Measurements from ENCODE around the gene THSD4.
A peak's percentile ranks its signal among the peaks of the same experiment; 100 is the strongest.

The THSD4 gene

DNA sequence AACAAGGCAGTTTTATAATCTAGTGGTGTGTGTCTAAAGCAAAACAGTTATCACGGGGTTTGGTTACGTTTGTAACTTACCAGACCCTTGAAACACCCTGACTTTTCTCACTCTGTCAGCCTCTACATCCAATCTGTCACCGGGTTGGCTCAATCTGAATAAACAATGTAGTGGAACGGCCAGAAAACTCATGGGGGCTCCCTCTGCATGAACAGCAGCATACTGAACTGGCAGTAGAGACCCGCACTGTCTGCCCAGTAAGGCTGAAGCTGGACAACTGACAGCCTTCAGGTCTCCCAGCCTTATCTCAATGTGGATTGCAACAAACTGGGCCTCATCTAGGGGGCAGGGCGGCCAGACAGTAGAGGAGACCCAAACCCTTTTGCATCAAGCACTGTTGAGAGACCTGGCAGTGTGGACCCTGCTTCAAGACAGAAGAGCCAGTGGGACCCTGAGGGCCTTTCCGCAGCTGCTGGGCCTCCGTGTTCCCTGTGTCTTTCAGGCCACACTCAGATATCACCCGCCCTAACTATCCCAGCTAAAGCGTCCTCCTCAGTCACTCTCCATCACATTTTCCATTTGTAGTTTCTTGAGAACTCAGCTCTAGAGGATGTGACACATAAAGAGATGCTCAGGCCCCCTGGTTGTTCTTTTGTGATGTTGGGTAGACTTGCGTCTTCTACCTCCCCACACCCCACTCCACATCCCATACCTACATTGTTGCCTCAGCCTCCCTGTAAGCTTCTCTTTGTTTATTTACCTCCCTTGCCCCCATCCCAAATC lies 513.9 kb downstream of the THSD4 start:
- no peak for DNase-seq (ENCODE audit: low spot score)

GRCh38 chr15:71629781-71630474 lies 514.7 kb downstream of the THSD4 start:
- DNase-seq (ENCODE audit: low spot score), result no peak

DNA sequence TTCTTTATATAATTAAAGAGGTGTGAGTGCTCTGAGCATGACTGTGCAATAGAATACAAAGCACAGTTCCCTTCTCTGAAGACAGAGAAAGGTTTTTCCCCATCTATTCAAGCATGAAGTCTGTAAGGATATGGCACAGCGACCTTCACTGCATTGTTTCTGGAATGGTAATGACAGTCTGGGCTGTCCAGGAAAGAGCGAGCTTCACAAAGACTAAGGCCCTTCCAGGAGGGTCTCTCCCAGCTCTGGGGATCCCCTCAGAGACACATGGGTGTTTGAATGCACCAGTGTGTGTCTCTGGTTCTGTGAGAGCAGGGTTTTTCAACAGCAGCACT lies 515.2 kb downstream of the THSD4 start:
- no peak for DNase-seq (ENCODE audit: low spot score)

DNA sequence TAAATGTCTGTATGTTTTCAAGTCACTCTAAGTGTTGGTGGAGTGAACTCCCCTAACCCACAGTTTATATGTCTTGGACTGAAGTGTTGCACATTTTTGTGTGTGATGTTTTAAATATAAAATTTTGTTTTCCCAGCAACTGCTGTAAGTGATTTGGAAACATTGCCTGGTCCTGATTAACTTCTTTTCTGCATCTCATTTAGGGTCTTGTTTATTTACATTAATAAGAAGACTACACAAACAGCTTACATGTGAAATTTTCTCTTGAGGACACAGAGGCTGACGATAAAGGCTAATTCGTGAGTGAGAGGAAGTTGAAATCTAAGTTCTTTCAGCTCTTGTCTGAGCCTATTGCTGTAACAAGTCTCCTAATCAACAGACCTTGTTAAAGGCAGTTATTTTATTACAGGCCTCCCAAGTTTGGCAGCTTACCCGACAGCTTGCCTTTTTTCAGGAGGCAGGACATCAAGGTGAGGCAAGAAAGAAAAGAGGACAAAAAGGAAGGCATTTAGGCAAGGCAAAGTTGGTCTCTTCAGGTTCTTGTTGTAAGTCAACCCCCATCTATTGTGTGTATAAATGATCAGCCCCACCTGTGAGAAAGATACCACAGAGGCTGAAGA lies 517.4 kb downstream of the THSD4 start:
- no peak for DNase-seq (ENCODE audit: low spot score)

DNA sequence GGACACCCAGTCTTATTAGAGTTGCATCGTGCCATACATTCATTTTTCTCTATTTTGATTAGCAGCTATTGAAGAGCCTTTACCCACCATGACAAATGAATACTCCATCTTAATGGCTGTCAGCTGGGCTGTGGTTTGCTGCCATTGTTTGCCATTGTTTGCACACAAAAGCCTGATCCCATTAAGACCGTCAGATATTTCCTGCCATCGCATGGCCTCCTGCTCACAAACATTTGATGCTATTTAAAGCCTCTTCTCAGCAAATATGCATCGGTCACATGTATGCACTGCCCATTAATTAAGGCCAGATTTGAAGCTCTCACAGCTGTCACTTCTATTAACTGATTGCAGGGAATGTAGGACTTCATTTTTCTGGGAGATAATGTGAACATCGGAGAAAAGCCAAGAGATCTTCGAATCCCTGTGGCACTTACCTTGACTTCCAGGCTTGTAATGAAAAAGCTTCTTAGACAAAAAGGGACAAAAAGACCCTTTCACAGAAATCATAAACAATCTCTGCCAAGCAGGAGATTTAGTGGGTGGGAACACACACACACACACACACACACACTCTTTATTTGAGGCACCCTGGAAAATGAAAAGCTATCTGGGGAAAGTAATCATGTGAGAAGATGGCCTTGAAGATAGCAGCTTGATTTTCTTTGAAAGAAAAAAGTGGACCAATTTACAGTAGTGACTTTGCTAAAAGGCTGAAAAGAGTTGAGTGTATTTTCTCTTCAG lies 519.7 kb downstream of the THSD4 start:
- no peak for DNase-seq (ENCODE audit: low spot score)

DNA sequence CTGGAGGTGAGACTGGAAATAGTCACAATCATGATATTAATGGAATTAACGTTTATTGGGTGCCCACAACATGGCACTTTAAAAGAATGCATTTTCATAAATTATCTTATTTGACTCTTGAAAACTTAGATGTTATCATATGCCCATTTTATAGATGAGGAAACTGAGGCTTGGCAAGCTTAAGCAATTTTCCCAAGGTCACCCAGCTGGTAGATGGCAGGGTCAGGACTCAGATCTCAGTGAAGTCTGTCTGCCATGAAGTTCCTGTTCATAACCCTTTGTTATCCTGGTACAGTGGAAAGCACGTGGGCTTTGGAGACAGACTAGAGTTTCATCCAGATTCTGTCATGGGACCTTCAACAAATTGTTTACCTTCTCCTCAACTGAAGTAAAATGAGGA lies 520.5 kb downstream of the THSD4 start:
- no peak for DNase-seq (ENCODE audit: low spot score)

DNA sequence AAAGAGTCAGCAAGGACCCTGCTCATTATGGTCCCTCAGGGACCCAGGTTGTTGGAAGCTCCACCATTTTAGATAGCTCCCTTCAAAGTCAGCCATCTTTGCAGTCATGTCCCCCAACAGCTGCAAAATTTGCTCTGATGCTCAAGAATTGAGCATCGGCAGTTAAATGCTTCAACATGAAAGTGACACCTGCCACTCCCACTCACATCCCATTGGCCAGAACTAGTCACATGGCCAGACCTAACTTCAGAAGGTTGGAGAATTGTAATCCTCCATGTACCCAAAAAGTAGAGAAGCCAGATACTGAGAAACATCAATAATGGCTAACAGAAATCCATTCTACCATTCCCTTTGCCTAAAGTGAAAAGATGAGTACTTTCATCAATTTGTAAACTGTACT lies 523.6 kb downstream of the THSD4 start:
- DNase-seq (ENCODE audit: low spot score), result no peak

DNA sequence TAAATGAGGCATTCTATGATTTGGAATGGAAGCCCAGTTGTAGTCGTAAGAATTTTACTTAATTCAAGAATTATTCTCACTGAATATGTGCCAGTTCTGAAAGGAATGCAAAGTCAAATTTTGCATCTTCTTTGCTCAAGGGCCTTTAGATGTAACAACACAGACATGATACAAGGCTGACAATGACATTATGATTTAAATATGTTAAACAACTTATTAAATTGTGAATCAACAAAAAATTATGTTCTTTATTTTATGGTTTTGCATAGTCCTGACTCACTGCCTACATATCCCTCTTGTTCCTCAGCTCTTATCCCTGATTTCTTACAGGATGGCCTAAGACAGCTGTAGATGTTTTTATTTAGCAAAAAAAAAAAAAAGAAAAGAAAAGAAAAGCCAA lies 524.2 kb downstream of the THSD4 start:
- DNase-seq (ENCODE audit: low spot score), result no peak

- no peak for DNase-seq (ENCODE audit: low spot score)
Measured at GRCh38 chr15:71643918-71644317, 528.6 kb downstream of the THSD4 start.

GRCh38 chr15:71646767-71647486 lies 531.7 kb downstream of the THSD4 start:
- no peak for DNase-seq (ENCODE audit: low spot score)

GRCh38 chr15:71647487-71647808 lies 532.2 kb downstream of the THSD4 start:
- DNase-seq (ENCODE audit: low spot score), result no peak

DNA sequence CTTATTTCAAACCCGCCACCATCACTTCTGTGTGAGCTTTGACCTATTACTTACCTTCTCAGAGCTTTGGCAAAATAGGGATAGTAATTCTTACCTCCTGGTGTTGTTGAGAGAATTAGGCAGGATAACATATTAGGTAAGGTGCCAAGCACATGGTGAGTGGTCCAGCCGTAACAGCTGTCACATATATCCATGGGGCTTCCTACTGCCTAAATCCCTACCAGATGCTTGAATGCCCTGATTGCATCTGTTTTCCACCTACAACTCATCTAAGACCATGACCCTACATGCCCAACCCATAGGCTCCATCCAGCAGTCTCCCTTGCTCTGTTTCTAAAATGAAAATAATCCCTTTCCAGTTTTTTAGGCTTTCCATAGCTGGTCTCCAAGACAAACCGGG lies 532.8 kb downstream of the THSD4 start:
- no peak for DNase-seq (ENCODE audit: low spot score)

- no peak for DNase-seq (ENCODE audit: low spot score)
Measured at GRCh38 chr15:71649894-71650293, 534.6 kb downstream of the THSD4 start.

DNA sequence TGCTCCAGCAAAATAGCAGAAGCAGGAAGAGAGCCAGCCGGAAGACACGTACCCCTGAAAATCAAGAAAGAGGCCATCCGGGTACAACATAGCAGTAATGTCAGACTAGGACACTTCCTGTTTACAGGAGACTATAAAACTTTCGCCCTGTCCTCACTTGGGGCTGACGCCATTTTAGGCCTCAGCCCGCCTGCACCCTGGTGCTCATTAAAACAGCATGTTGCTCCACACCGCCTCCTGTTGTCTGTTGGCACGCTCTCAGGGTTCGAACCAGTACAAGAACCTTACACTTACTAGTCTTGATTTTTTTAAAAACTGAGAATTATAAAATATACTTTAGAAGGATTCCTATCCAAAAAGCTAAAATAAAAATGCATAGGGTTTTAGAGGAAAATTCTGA lies 535.3 kb downstream of the THSD4 start:
- no peak for DNase-seq (ENCODE audit: low spot score)

DNA sequence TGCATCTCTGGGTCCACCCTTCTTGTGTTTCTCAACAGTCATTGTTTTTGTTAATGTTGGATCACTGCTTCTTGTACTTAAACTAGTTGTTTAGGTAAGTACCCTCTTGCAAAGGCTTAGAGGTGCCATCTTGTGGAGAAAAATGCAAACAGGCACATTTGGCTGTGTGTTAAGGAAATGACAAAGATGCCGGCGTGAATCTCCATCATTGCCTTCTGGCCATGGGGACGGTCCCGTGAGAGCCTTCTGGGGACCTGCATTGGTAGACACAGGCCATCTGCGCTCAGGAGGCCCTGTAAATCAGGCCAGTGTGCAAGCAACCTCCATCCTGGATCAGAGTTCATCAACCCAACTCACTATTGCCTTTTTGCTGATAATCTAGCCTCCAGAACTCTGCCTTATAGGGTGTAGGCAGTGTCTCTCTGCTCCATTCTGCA lies 536.5 kb downstream of the THSD4 start:
- peak; percentile 49 for DNase-seq (ENCODE audit: low spot score)

DNA sequence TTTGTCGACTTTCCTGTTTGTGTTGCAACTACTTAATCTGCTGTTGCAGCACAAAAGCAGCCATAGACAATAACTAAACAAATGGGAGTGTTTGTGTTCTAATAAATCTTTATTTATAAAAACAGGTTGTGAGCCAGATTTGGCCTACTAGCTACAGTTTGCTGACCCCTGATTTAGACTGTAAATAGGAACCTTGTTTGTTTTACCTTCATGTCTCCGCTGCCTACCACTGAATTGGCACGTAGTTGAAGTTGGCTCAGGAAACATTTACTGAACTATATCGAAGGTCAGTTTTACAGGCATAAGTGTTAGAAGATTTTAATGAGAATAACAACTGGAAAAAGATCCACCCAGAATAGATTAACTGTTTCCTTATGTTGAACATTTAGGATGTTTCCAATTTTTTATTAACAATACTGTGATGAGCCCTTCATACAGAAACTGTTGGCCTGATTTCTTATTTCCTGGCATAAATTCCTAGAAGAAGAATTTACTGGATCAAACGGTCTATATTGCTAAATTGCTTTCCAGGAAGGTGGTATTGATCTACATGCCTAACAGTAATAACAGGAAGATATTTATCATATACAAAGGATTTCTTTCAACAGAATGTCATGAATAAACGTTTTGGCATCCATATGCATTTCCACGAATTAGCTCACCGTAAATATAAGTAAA lies 538.9 kb downstream of the THSD4 start:
- DNase-seq (ENCODE audit: low spot score), result no peak

GRCh38 chr15:71654720-71655174 lies 539.5 kb downstream of the THSD4 start:
- DNase-seq (ENCODE audit: low spot score), result no peak

DNA sequence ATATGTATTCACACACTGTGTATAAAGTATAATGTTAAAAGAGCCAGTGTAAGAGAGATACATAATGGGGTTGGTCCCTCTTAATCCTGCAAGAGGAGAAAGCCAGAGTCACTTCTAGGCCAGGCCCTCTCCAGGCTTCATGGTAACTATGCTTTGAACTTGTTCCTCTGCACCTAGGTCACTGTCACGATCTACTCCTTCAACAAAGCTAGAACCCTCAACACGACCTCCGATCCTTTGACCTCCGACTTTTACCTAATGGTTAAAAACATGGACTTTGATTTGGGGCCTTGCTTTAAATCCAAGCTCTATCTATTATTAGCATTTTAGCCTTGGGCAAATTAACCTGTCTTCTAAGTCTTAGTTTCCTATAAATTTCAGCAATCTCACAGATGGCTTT lies 541.2 kb downstream of the THSD4 start:
- no peak for DNase-seq (ENCODE audit: low spot score)

GRCh38 chr15:71657141-71657540 lies 541.9 kb downstream of the THSD4 start:
- DNase-seq (ENCODE audit: low spot score), result no peak

DNA sequence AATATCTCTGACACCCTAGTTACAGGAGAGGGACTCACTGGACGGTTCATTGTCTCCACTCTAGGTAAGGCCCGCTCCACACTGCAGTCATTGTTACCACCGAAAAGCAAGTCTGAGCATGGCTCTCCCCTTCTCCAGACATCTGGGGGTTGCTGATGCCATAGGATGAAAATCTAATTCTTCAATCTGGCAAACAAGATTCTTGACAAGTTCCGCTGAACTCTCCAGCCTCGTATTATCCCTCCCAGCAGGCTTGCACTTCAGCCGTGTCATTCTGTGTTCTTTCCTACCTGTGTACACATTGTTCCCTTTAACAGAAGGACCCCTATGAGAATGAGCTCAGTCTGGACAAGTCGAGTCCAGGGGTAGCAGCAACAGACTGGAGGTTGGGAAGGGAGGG lies 542.8 kb downstream of the THSD4 start:
- DNase-seq (ENCODE audit: low spot score), result no peak
